MCF 10A (cell line): Measurements from ENCODE around the gene SMAD3. TPM values are rescaled to one million over a fixed set of nuclear protein-coding genes. Genes with fewer than 3 reads are reported as not detected.
"Not testable (repeated sequence)": the region's sequence is repeated elsewhere in the genome, so short reads cannot be mapped to it uniquely, and the experiment has no call there.

Source experiments
- BruUV-seq: library from RNA; stranded (reverse); fragments of 400-500 nt; replicated peaks from 2 replicates; lab custom pipeline; 2021; lab: Mats Ljungman, UMichigan
- CTCF ChIA-PET: fragments of 300-600 bp; sonication (Branson Sonifier 250); formaldehyde crosslinking; extraction: SDS; loops from one replicate; lab custom pipeline; 2021; ENCODE audit warnings: antibody characterized with exemption, inconsistent platforms; lab: Yijun Ruan, JAX
- POLR2A ChIA-PET: fragments of 300-600, 350-650 bp; sonication (Branson Sonifier 250); formaldehyde crosslinking; extraction: SDS; loops from one replicate; lab custom pipeline; 2020; ENCODE audit warnings: antibody characterized with exemption, inconsistent platforms; lab: Yijun Ruan, JAX
- DNase-seq: peaks from one replicate; pipeline ENCODE4 v3.0.0-alpha.2; 2018; ENCODE audit not compliant: unreplicated experiment
- H3K27ac Mint-ChIP-seq: one replicate; pipeline ENCODE4 v1.8.0; 2022; ENCODE audit warnings: mild to moderate bottlenecking, low read depth, mixed read lengths; ENCODE audit not compliant: unreplicated experiment
- H3K27me3 Mint-ChIP-seq: one replicate; pipeline ENCODE4 v1.8.0; 2022; ENCODE audit warnings: mixed read lengths; ENCODE audit not compliant: insufficient read depth, unreplicated experiment
- H3K36me3 Mint-ChIP-seq: one replicate; pipeline ENCODE4 v1.8.0; 2022; ENCODE audit warnings: mild to moderate bottlenecking, moderate library complexity, mixed read lengths; ENCODE audit not compliant: insufficient read depth, unreplicated experiment
- H3K4me1 Mint-ChIP-seq: one replicate; pipeline ENCODE4 v1.8.0; 2022; ENCODE audit warnings: mixed read lengths; ENCODE audit not compliant: insufficient read depth, unreplicated experiment
- H3K4me3 Mint-ChIP-seq: one replicate; pipeline ENCODE4 v1.8.0; 2022; ENCODE audit warnings: mild to moderate bottlenecking, moderate library complexity, mixed read lengths; ENCODE audit not compliant: unreplicated experiment
- H3K9me3 Mint-ChIP-seq: one replicate; pipeline ENCODE4 v1.8.0; 2022; ENCODE audit warnings: mixed read lengths; ENCODE audit not compliant: unreplicated experiment
- intact Hi-C: fragments of 100-400 bp; cut with micrococcal nuclease; formaldehyde crosslinking; loops from 2 replicates; pipeline ENCODE4 v1.14.1; 2022
- total RNA-seq: library from RNA; stranded (reverse); gene quantifications from 2 replicates; pipeline ENCODE4 v1.2.3, GENCODE V29; 2022
- TF ChIP-seq, protein P1 (sequence below): fragments of 200-600 bp; IDR thresholded peaks from one replicate; pipeline ENCODE4 v1.8.0; 2022; ENCODE audit warnings: antibody characterized with exemption, mild to moderate bottlenecking; ENCODE audit not compliant: unreplicated experiment

SMAD3 gene
- total RNA-seq, 1 experiment from 2014 or later, result 19.9 TPM

DNA sequence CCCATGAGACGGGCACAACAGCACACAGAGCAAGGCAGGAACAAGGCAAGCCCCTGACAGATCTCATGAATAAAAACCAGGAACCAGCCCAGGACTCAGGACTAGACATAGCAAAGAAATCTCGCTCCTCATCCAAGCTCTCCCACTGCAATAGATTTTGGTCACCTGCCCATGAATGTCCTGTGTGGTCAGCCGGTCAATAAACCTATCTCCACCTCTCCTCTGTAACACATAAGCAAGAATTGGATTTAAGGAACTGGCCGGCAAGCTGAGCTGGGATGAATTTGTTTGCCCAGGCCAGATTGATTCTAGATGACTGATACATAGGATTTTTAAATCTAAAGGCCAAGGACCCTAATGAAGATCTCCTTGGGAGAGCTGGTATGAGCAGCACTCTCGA, 46.3 kb upstream of the SMAD3 start:
- no peak for DNase-seq
- ChIA-PET POLR2A (interaction anchor here (1.9 kb wide), 1 partner anchor 23 kb away, joined by 5 read pairs; no protein-coding TSS in a partner anchor), CTCF (interaction anchor here (0.8 kb wide), 1 partner anchor 9 kb away, joined by 3 read pairs; no protein-coding TSS in a partner anchor)
- no peaks in the 10 kb centered on the region for H3K36me3 Mint-ChIP-seq
- BruUV-seq, result no TSS peak
- H3K9me3 Mint-ChIP-seq, result no peaks in the 10 kb centered on the region
- no peak overlapping the region for H3K4me3 Mint-ChIP-seq
- H3K4me1 Mint-ChIP-seq, result peaks cover 7% of the 10 kb centered on the region
- H3K27ac Mint-ChIP-seq, result no peak overlapping the region
- H3K27me3 Mint-ChIP-seq, result no peaks in the 10 kb centered on the region
- TF ChIP-seq, protein P1, sequence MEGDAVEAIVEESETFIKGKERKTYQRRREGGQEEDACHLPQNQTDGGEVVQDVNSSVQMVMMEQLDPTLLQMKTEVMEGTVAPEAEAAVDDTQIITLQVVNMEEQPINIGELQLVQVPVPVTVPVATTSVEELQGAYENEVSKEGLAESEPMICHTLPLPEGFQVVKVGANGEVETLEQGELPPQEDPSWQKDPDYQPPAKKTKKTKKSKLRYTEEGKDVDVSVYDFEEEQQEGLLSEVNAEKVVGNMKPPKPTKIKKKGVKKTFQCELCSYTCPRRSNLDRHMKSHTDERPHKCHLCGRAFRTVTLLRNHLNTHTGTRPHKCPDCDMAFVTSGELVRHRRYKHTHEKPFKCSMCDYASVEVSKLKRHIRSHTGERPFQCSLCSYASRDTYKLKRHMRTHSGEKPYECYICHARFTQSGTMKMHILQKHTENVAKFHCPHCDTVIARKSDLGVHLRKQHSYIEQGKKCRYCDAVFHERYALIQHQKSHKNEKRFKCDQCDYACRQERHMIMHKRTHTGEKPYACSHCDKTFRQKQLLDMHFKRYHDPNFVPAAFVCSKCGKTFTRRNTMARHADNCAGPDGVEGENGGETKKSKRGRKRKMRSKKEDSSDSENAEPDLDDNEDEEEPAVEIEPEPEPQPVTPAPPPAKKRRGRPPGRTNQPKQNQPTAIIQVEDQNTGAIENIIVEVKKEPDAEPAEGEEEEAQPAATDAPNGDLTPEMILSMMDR, result no peak
- intact Hi-C loops, result no loop called here

DNA sequence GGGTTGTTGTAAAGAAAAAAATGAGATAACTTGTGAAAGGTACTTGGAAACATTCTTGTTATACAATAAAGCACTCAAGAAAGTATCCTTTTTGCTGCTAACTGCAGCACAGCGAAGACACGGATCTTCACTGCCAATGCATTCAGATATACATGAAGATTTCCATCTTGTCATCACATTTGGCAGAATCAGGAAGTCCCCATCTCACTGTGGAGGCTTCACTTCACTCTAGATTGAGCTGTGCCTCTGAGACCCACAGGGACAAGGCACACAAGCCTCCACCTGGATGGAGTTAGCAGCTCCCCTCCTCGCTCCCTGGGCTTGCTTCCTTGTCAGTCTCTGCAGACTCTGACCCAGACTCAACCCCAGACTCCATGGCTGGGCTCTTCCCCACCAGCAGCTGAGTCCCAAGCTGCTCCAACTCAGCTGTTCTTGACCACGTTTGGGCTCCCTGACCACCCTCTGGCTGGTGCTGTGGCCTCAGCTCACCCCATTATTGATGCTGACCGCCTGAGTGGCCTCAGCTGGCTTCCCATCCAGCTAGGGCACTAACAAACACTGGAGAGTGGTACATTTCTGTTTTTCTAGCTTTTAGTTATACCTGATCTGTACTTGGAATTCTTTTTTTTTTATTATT, 45.4 kb upstream of the SMAD3 start:
- TF ChIP-seq, protein P1, result no peak
- peaks cover 16% of the 10 kb centered on the region for H3K4me1 Mint-ChIP-seq
- no peaks in the 10 kb centered on the region for H3K36me3 Mint-ChIP-seq
- intact Hi-C loops, result no loop called here
- POLR2A ChIA-PET, result interaction anchor here (1.9 kb wide), 1 partner anchor 22 kb away, joined by 5 read pairs; no protein-coding TSS in a partner anchor
- H3K27ac Mint-ChIP-seq, result no peak overlapping the region
- H3K27me3 Mint-ChIP-seq, result no peaks in the 10 kb centered on the region
- H3K9me3 Mint-ChIP-seq, result no peaks in the 10 kb centered on the region
- H3K4me3 Mint-ChIP-seq, result no peak overlapping the region
- DNase-seq, result no peak
- CTCF ChIA-PET, result interaction anchor here (0.7 kb wide), 1 partner anchor 51 kb away, joined by 3 read pairs; no protein-coding TSS in a partner anchor
- no TSS peak for BruUV-seq

DNA sequence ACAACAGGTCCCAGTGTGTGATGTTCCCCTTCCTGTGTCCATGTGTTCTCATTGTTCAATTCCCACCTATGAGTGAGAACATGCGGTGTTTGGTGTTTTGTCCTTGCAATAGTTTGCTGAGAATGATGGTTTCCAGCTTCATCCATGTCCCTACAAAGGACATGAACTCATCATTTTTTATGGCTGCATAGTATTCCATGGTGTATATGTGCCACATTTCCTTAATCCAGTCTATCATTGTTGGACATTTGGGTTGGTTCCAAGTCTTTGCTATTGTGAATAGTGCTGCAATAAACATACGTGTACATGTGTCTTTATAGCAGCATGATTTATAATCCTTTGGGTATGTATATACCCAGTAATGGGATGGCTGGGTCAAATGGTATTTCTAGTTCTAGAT, 44.7 kb upstream of the SMAD3 start:
- H3K36me3 Mint-ChIP-seq, DNase-seq, H3K27me3 Mint-ChIP-seq, H3K4me3 Mint-ChIP-seq, intact Hi-C loops, BruUV-seq, H3K27ac Mint-ChIP-seq, H3K9me3 Mint-ChIP-seq: not testable (repeated sequence)
- POLR2A ChIA-PET, result interaction anchor here (1.9 kb wide), 1 partner anchor 21 kb away, joined by 5 read pairs; no protein-coding TSS in a partner anchor
- CTCF ChIA-PET, result interaction anchor here (0.6 kb wide), 1 partner anchor 53 kb away, joined by 3 read pairs; no protein-coding TSS in a partner anchor
- peaks cover 22% of the 10 kb centered on the region for H3K4me1 Mint-ChIP-seq

DNA sequence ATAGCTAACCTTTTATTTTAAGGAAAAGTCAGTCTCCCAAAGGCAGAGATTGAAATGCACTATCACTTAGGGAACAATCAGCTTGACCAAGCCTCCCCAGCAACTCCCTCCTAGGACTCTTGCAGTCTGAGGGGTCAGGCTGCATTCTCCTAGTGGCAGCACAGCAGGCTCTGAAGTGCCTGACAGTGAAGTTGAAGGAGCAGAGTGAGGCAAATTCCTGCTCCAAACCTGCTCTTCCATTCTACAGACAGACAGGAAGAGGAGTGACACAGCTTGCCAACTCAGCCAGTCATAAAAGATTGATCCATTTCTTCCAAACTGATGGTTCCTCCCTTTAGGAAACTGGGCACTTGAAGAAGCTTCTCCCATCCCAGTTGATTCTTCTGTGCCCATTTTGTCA, 43.9 kb upstream of the SMAD3 start:
- no TSS peak for BruUV-seq
- Mint-ChIP-seq H3K4me1 (peaks cover 28% of the 10 kb centered on the region), H3K27me3 (no peaks in the 10 kb centered on the region), H3K36me3 (no peaks in the 10 kb centered on the region), H3K9me3 (no peaks in the 10 kb centered on the region), H3K27ac (no peak overlapping the region), H3K4me3 (no peak overlapping the region)
- TF ChIP-seq, protein P1, result no peak
- ChIA-PET POLR2A (interaction anchor here (1.1 to 1.5 kb wide), 2 partner anchors 21 to 24 kb away, joined by 3 to 4 read pairs; no protein-coding TSS in a partner anchor), CTCF (interaction anchor here (0.6 kb wide), 2 partner anchors 53 to 137 kb away, joined by 3 read pairs; no protein-coding TSS in a partner anchor)
- no peak for DNase-seq
- intact Hi-C loops, result no loop called here
